Ishikawa (cell line): ENCODE measurements around the gene TCF20.

ENCODE experiments used
- CEBPB ChIP-seq: IDR thresholded peaks from 2 replicates; pipeline ENCODE4 v1.6.1; 2012
- CREB1 ChIP-seq: IDR thresholded peaks from 2 replicates; pipeline ENCODE4 v1.6.1; 2012; ENCODE audit warnings: low read depth
- EGR1 ChIP-seq: IDR thresholded peaks from 2 replicates; pipeline ENCODE4 v1.6.1; 2012
- EP300 ChIP-seq: IDR thresholded peaks from 2 replicates; pipeline ENCODE4 v1.6.1; 2012; ENCODE audit warnings: borderline replicate concordance
- FOXM1 ChIP-seq: IDR thresholded peaks from 2 replicates; pipeline ENCODE4 v1.6.1; 2012; ENCODE audit warnings: low read depth, borderline replicate concordance
- MAX ChIP-seq: IDR thresholded peaks from 2 replicates; pipeline ENCODE4 v1.6.1; 2012
- NFIC ChIP-seq: IDR thresholded peaks from 2 replicates; pipeline ENCODE4 v1.6.1; 2012
- RAD21 ChIP-seq: IDR thresholded peaks from 2 replicates; pipeline ENCODE4 v1.6.1; 2012; ENCODE audit warnings: low read depth
- REST ChIP-seq: IDR thresholded peaks from 2 replicates; pipeline ENCODE4 v1.6.1; 2012; ENCODE audit warnings: low read depth, mild to moderate bottlenecking
- TAF1 ChIP-seq: IDR thresholded peaks from 2 replicates; pipeline ENCODE4 v1.6.1; 2012; ENCODE audit warnings: low read depth, mild to moderate bottlenecking
- TCF12 ChIP-seq: IDR thresholded peaks from 2 replicates; pipeline ENCODE4 v1.6.1; 2012; ENCODE audit warnings: low read depth
- TEAD4 ChIP-seq: IDR thresholded peaks from 2 replicates; pipeline ENCODE4 v1.6.1; 2012
- USF1 ChIP-seq: IDR thresholded peaks from 2 replicates; pipeline ENCODE4 v1.6.1; 2012
- YY1 ChIP-seq: IDR thresholded peaks from 2 replicates; pipeline ENCODE4 v1.6.1; 2012; ENCODE audit warnings: low read depth
- ZBTB7A ChIP-seq: IDR thresholded peaks from 2 replicates; pipeline ENCODE4 v1.6.1; 2012; ENCODE audit warnings: low read depth

The TCF20 gene

GRCh38 chr22:42292732-42293520 is 22.5 kb upstream of the TCF20 start:
- no peak for TF ChIP-seq EGR1
- TF ChIP-seq REST = 0 out of 2 replicates have a peak, but pooled peaks have one; percentile 1

GRCh38 chr22:42291287-42291686 is 20.8 kb upstream of the TCF20 start:
- TF ChIP-seq ZBTB7A (no peak), REST (no peak), TEAD4 (no peak), RAD21 (no peak), CREB1 (no peak), EGR1 (no peak), TCF12 (no peak), NFIC (no peak), TAF1 (no peak), FOXM1 (no peak), USF1 (no peak), CEBPB (no peak), EP300 (no peak), MAX (no peak), YY1 (no peak)

- TF ChIP-seq ZBTB7A = no peak
- TF ChIP-seq EP300 = no peak
- no peak for TF ChIP-seq CEBPB
- no peak for TF ChIP-seq RAD21
- no peak for TF ChIP-seq EGR1
Observed at GRCh38 chr22:42289671-42290541, 19.5 kb upstream of the TCF20 start.

- TF ChIP-seq TAF1 (no peak), MAX (no peak), CREB1 (no peak), NFIC (no peak), ZBTB7A (no peak), FOXM1 (no peak), TCF12 (no peak), YY1 (no peak), USF1 (no peak), EP300 (no peak), RAD21 (no peak), TEAD4 (no peak), CEBPB (no peak), EGR1 (no peak), REST (no peak)
Observed at GRCh38 chr22:42288791-42289190, 18.3 kb upstream of the TCF20 start.
